Neural cell (in vitro differentiated cells): ENCODE data around the gene PORCN. TPM values are rescaled to one million over a fixed set of nuclear protein-coding genes. Genes with fewer than 3 reads are reported as not detected.

Experiments used
- H2AFZ ChIP-seq: fragments of 200-600, 300-800 bp; sonication (generic), shearing (Covaris generic); 2 replicates; pipeline ENCODE4 v1.6.0; 2014; ENCODE audit warnings: low read depth, mild to moderate bottlenecking, antibody characterized with exemption, low read length, moderate library complexity
- H3F3A ChIP-seq: fragments of 200-600 bp; shearing (Covaris generic); 2 replicates; pipeline ENCODE4 v1.6.1; 2016; ENCODE audit warnings: mild to moderate bottlenecking, moderate library complexity, mixed read lengths, antibody characterized with exemption, low read length; ENCODE audit not compliant: insufficient read depth, poor library complexity, severe bottlenecking
- H3K27ac ChIP-seq: fragments of 200-600, 300-800 bp; sonication (generic), shearing (Covaris generic); 2 replicates; pipeline ENCODE4 v1.5.1; 2014; ENCODE audit warnings: mild to moderate bottlenecking, low read length, moderate library complexity
- H3K27me3 ChIP-seq: fragments of 300-800, 200-600 bp; sonication (generic), shearing (Covaris generic); 2 replicates; pipeline ENCODE4 v1.6.0; 2014; ENCODE audit warnings: mild to moderate bottlenecking, low read depth, low read length, moderate library complexity; ENCODE audit not compliant: insufficient read depth
- H3K36me3 ChIP-seq: fragments of 300-800, 200-600 bp; sonication (generic), shearing (Covaris generic); 2 replicates; pipeline ENCODE4 v1.5.1; 2014; ENCODE audit warnings: mild to moderate bottlenecking, antibody characterized with exemption, low read length, moderate library complexity; ENCODE audit not compliant: insufficient read depth
- H3K4me2 ChIP-seq: fragments of 300-800, 200-600 bp; sonication (generic), shearing (Covaris generic); 2 replicates; pipeline ENCODE4 v1.6.0; 2014; ENCODE audit warnings: mild to moderate bottlenecking, low read length
- H3K4me3 ChIP-seq: fragments of 300-800, 200-600 bp; sonication (generic), shearing (Covaris generic); 2 replicates; pipeline ENCODE4 v1.5.1; 2014; ENCODE audit warnings: mild to moderate bottlenecking, low read length, moderate library complexity
- H3K79me2 ChIP-seq: fragments of 200-600 bp; shearing (Covaris generic); replicated peaks from 2 replicates; pipeline ENCODE4 v1.6.0; 2014; ENCODE audit warnings: mild to moderate bottlenecking, low read length, moderate library complexity; ENCODE audit not compliant: insufficient read depth
- H3K9ac ChIP-seq: fragments of 300-800, 200-600 bp; sonication (generic), shearing (Covaris generic); 2 replicates; pipeline ENCODE4 v1.6.1; 2016; ENCODE audit warnings: mild to moderate bottlenecking, low read length, mixed read lengths
- H3K9me2 ChIP-seq: fragments of 200-600 bp; shearing (Covaris generic); 2 replicates; pipeline ENCODE4 v1.6.1; 2016; ENCODE audit warnings: mild to moderate bottlenecking, low read length, mixed read lengths; ENCODE audit not compliant: insufficient read depth
- H3K9me3 ChIP-seq: fragments of 200-600, 300-800 bp; sonication (generic), shearing (Covaris generic); 2 replicates; pipeline ENCODE4 v1.6.1; 2016; ENCODE audit warnings: mild to moderate bottlenecking, mixed run types, low read length, moderate library complexity, mixed read lengths
- H4K20me1 ChIP-seq: fragments of 200-600 bp; shearing (Covaris generic); 2 replicates; pipeline ENCODE4 v1.6.1; 2016; ENCODE audit warnings: mild to moderate bottlenecking, mixed run types; ENCODE audit not compliant: insufficient read depth
- EP300 ChIP-seq: fragments of 450-650 bp; conservative IDR thresholded peaks from 2 replicates; pipeline ENCODE4 v1.6.1; 2014; ENCODE audit warnings: antibody characterized with exemption, mild to moderate bottlenecking, moderate library complexity; ENCODE audit not compliant: poor library complexity, severe bottlenecking
- EZH2 ChIP-seq: fragments of 200-600, 300-800 bp; shearing (Covaris generic), sonication (generic); IDR thresholded peaks from 2 replicates; pipeline ENCODE4 v1.6.1; 2014; ENCODE audit warnings: antibody characterized with exemption, low read length, borderline replicate concordance, mild to moderate bottlenecking; ENCODE audit not compliant: insufficient read depth, poor library complexity, severe bottlenecking
- MXI1 ChIP-seq: fragments of 450-650 bp; conservative IDR thresholded peaks from 2 replicates; pipeline ENCODE4 v1.6.1; 2014; ENCODE audit warnings: antibody characterized with exemption, mild to moderate bottlenecking; ENCODE audit not compliant: poor library complexity, severe bottlenecking
- POLR2AphosphoS5 ChIP-seq: IDR thresholded peaks from 2 replicates; pipeline ENCODE4 v1.6.1; 2012
- RAD21 ChIP-seq: fragments of 450-650 bp; conservative IDR thresholded peaks from 2 replicates; pipeline ENCODE4 v1.6.1; 2014; ENCODE audit warnings: antibody characterized with exemption, mild to moderate bottlenecking, moderate library complexity
- SMC3 ChIP-seq: fragments of 450-650 bp; conservative IDR thresholded peaks from 2 replicates; pipeline ENCODE4 v1.6.1; 2014; ENCODE audit warnings: antibody characterized with exemption, mild to moderate bottlenecking, moderate library complexity; ENCODE audit not compliant: poor library complexity
- TAF1 ChIP-seq: IDR thresholded peaks from 2 replicates; pipeline ENCODE4 v1.6.1; 2012; ENCODE audit warnings: low read depth
- polyA plus RNA-seq: library from polyadenylated mRNA; depleted of rRNA; stranded (reverse); fragments of >200 nt; gene quantifications from 2 replicates; pipeline ENCODE4 v1.2.3, GENCODE V29; 2014
- TF ChIP-seq, protein P1 (sequence below): IDR thresholded peaks from 2 replicates; pipeline ENCODE4 v1.6.1; 2012; ENCODE audit warnings: borderline replicate concordance
- TF ChIP-seq, protein P2 (sequence below): fragments of 450-650 bp; IDR thresholded peaks from 2 replicates; pipeline ENCODE4 v1.5.1; 2014; ENCODE audit warnings: antibody characterized with exemption, mild to moderate bottlenecking, moderate library complexity; ENCODE audit not compliant: poor library complexity, severe bottlenecking

The PORCN gene
- polyA plus RNA-seq, 1 donor from 2014 or later = 29.8 TPM

DNA sequence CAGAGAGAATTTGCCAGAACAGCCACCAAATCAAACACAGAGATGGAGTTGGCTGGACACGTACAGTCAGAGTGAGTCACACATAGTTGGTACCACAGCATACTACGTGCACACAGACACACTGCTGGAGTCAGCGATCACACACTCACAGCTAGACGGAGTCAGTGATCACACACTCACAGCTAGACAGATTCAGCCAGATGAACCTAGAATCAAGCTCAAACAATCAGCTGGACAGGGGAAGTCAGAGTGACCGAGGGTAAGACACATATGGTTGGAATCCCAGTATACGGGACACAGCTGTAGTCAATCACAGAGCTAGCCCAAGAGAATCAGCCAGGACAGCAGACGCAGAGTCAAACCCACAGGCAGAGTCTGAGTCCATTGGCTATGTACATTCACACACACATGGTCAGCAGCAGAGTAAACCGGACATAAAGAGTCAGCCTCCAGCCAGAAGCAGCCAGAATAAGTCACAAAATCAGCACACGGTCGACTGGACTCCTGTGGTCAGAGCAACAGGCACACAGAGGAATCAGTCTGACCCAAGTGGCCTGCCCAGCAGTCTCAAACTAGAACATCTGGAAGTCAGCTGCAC, 43.4 kb upstream of the PORCN start:
- Histone ChIP-seq H3K27ac (no peak overlapping the region), H3K9ac (no peak overlapping the region), H3F3A (no peaks in the 10 kb centered on the region), H3K79me2 (no peaks in the 10 kb centered on the region), H3K27me3 (no peaks in the 10 kb centered on the region), H3K9me3 (no peaks in the 10 kb centered on the region), H2AFZ (no peak overlapping the region), H3K9me2 (no peaks in the 10 kb centered on the region), H3K4me2 (no peak overlapping the region), H3K4me3 (no peak overlapping the region), H4K20me1 (no peaks in the 10 kb centered on the region), H3K36me3 (no peaks in the 10 kb centered on the region)
- TF ChIP-seq TAF1 (no peak), POLR2AphosphoS5 (no peak), EZH2 (no peak), MXI1 (no peak), RAD21 (no peak), EP300 (no peak), SMC3 (no peak)
- TF ChIP-seq, protein P1, sequence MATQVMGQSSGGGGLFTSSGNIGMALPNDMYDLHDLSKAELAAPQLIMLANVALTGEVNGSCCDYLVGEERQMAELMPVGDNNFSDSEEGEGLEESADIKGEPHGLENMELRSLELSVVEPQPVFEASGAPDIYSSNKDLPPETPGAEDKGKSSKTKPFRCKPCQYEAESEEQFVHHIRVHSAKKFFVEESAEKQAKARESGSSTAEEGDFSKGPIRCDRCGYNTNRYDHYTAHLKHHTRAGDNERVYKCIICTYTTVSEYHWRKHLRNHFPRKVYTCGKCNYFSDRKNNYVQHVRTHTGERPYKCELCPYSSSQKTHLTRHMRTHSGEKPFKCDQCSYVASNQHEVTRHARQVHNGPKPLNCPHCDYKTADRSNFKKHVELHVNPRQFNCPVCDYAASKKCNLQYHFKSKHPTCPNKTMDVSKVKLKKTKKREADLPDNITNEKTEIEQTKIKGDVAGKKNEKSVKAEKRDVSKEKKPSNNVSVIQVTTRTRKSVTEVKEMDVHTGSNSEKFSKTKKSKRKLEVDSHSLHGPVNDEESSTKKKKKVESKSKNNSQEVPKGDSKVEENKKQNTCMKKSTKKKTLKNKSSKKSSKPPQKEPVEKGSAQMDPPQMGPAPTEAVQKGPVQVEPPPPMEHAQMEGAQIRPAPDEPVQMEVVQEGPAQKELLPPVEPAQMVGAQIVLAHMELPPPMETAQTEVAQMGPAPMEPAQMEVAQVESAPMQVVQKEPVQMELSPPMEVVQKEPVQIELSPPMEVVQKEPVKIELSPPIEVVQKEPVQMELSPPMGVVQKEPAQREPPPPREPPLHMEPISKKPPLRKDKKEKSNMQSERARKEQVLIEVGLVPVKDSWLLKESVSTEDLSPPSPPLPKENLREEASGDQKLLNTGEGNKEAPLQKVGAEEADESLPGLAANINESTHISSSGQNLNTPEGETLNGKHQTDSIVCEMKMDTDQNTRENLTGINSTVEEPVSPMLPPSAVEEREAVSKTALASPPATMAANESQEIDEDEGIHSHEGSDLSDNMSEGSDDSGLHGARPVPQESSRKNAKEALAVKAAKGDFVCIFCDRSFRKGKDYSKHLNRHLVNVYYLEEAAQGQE = no peak
- TF ChIP-seq, protein P2, sequence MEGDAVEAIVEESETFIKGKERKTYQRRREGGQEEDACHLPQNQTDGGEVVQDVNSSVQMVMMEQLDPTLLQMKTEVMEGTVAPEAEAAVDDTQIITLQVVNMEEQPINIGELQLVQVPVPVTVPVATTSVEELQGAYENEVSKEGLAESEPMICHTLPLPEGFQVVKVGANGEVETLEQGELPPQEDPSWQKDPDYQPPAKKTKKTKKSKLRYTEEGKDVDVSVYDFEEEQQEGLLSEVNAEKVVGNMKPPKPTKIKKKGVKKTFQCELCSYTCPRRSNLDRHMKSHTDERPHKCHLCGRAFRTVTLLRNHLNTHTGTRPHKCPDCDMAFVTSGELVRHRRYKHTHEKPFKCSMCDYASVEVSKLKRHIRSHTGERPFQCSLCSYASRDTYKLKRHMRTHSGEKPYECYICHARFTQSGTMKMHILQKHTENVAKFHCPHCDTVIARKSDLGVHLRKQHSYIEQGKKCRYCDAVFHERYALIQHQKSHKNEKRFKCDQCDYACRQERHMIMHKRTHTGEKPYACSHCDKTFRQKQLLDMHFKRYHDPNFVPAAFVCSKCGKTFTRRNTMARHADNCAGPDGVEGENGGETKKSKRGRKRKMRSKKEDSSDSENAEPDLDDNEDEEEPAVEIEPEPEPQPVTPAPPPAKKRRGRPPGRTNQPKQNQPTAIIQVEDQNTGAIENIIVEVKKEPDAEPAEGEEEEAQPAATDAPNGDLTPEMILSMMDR = no peak

DNA sequence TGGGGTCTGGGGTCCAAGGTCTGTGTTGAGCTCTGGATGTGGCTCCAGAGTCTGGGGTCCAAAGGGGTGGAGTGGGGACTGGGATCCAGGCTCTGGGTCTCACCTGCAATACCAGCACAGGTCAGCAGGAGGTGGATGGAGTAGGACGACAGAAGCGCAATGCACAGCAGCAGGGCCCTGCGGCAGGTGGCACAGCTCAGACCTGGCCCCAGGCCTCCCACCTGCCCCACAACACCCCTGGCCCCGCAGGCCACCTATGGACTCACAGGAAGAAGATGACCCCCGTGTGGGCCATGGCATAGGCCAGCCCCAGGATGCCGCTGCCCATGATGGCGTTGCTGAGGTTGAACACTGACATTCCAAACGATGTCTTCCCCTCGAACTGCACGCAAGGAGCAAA, 42.1 kb upstream of the PORCN start:
- no peak overlapping the region for H3K9ac ChIP-seq
- H3K4me2 ChIP-seq = no peak overlapping the region
- no peaks in the 10 kb centered on the region for H3K9me2 ChIP-seq
- H3K27me3 ChIP-seq = no peaks in the 10 kb centered on the region
- no peaks in the 10 kb centered on the region for H3K36me3 ChIP-seq
- H2AFZ ChIP-seq = no peak overlapping the region
- H3K27ac ChIP-seq = no peak overlapping the region
- H4K20me1 ChIP-seq = no peaks in the 10 kb centered on the region
- no peaks in the 10 kb centered on the region for H3K79me2 ChIP-seq
- no peak overlapping the region for H3K4me3 ChIP-seq
- TF ChIP-seq EP300 (no peak), POLR2AphosphoS5 (no peak), SMC3 (no peak), RAD21 (no peak), TAF1 (no peak), EZH2 (no peak), MXI1 (no peak)
- TF ChIP-seq, protein P2 = no peak
- TF ChIP-seq, protein P1 = no peak
- no peaks in the 10 kb centered on the region for H3K9me3 ChIP-seq
- no peaks in the 10 kb centered on the region for H3F3A ChIP-seq
